Body of pancreas (tissue), 4 donors: ENCODE data around the gene ARVCF. TPM values are rescaled to one million over a fixed set of nuclear protein-coding genes. Genes with fewer than 3 reads are reported as not detected.

Source experiments
- ATAC-seq: fragments of 150-250 bp; one replicate; pipeline ENCODE4 v1.9.1; 2016
- DNase-seq, 4 donors: peaks; one replicate each; pipeline ENCODE4 v3.0.0-alpha.2; 2019
- H3K27ac ChIP-seq, 4 donors: fragments of 200-600 bp; sonication (generic); 1 replicate in 3 of 4; 2 replicates in 1 of 4; pipeline versions ENCODE4 v1.5.1 to v1.6.1; 2016 to 2019; ENCODE audit warnings: mild to moderate bottlenecking in 1 of 4, mixed read lengths in 1 of 4, moderate library complexity in 1 of 4
- H3K27me3 ChIP-seq, 2 donors: fragments of 200-600 bp; sonication (generic); one replicate each; pipeline ENCODE4 v1.6.0; 2016; ENCODE audit warnings: mild to moderate bottlenecking in 1 of 2
- H3K36me3 ChIP-seq, 2 donors: fragments of 200-600 bp; sonication (generic); replicated peaks in 1 of 2; 2 replicates each; pipeline ENCODE4 v1.5.1; 2016; ENCODE audit warnings: low read depth in 2 of 2; ENCODE audit not compliant: insufficient read depth in 1 of 2
- H3K4me1 ChIP-seq: fragments of 200-600 bp; sonication (generic); one replicate; pipeline ENCODE4 v1.6.0; 2016
- H3K4me3 ChIP-seq, 2 donors: fragments of 200-600 bp; sonication (generic); 1 replicate in 1 of 2; 2 replicates in 1 of 2; pipeline ENCODE4 v1.5.1; 2016 to 2019
- H3K9me3 ChIP-seq, 3 donors: fragments of 200-600 bp; sonication (generic); 1 replicate in 2 of 3; 2 replicates in 1 of 3; pipeline ENCODE4 v1.5.1; 2016
- CTCF ChIP-seq, 7 experiments: fragments of 450-650 bp in 4 of 7; fragments of 200-600 bp in 3 of 7; sonication (generic) in 3 of 7; IDR thresholded peaks; one replicate each; pipeline ENCODE4 v1.5.1; 2016 to 2019; ENCODE audit warnings: antibody characterized with exemption in 7 of 7
- POLR2A ChIP-seq, 3 donors: fragments of 450-650 bp; IDR thresholded peaks; one replicate each; pipeline ENCODE4 v1.6.1; 2016; ENCODE audit warnings: antibody characterized with exemption in 3 of 3, mild to moderate bottlenecking in 2 of 3
- WGBS, 2 donors: methylation state at CpG; one replicate each; pipeline ENCODE4 v1.1.5; 2017; 5-methylcytosine and 5-hydroxymethylcytosine counted together
- intact Hi-C: fragments of 100-400 bp; cut with DNase I; formaldehyde crosslinking; loops from one replicate; pipeline ENCODE4 v1.15.1; 2023
- total RNA-seq, 2 donors: library from RNA; depleted of rRNA; stranded (reverse); fragments of >200 nt; gene quantifications; one replicate each; pipeline ENCODE4 v1.1.0, GENCODE V29; 2016

ARVCF gene
- total RNA-seq, 2 donors from 2014 or later = 36.6 to 150 TPM

DNA sequence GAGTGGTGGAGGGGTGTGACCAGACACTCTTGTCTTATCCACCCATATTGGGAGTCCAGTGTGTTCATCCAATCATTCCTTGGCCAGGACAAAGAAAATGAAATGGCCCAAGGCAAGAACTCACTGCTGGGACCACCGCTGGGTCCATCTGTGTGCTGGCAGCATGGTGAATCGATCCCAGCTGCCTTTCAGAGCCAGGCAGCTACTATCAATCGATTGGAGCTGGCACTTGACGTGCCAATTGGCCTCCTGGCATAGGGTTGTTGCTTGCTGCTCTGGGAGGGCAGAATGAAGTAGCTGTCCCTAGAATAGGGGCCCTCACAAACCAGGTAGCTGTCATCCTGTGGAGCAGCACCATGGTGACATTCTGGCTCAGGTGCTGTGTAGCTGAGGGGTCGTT is 1.4 kb upstream of the ARVCF start:
- no peak for ATAC-seq
- H3K4me1 ChIP-seq = peaks cover 44% of the 10 kb centered on the region
- no peaks in the 10 kb centered on the region for H3K27me3 ChIP-seq
- no peak for TF ChIP-seq POLR2A (IDR thresholded peaks at IDR 0.05)
- TF ChIP-seq CTCF (IDR thresholded peaks at IDR 0.05) = no peak
- no peak overlapping the region for H3K27ac ChIP-seq
- H3K36me3 ChIP-seq = no peaks in the 10 kb centered on the region
- intact Hi-C loops = no loop called here
- H3K9me3 ChIP-seq = no peaks in the 10 kb centered on the region
- no peak overlapping the region for H3K4me3 ChIP-seq
- WGBS, 2 donors = 77 to 82% methylated on average over 4 to 5 of the region's 5 CpGs
- DNase-seq = no peak

GRCh38 chr22:20017622-20017958 is 967 bp upstream of the ARVCF start:
- 46 to 48% methylated on average over 9 of the region's 9 CpGs for WGBS, 2 donors
- H3K4me3 ChIP-seq = no peak overlapping the region
- no peaks in the 10 kb centered on the region for H3K27me3 ChIP-seq
- H3K9me3 ChIP-seq = no peaks in the 10 kb centered on the region
- peaks cover 40% of the 10 kb centered on the region for H3K4me1 ChIP-seq
- H3K27ac ChIP-seq = no peak overlapping the region
- no peak for ATAC-seq
- no peak for TF ChIP-seq POLR2A (IDR thresholded peaks at IDR 0.05)
- no peak for TF ChIP-seq CTCF (IDR thresholded peaks at IDR 0.05)
- H3K36me3 ChIP-seq = no peaks in the 10 kb centered on the region
- DNase-seq = no peak
- intact Hi-C loops = no loop called here

GRCh38 chr22:20015971-20016733 is 471 bp downstream of the ARVCF start:
- intact Hi-C loops = no loop called here
- peak overlapping the region; percentile 6 to 67 for H3K4me3 ChIP-seq
- DNase-seq (peak in 3 of 4 donors; percentile 36 to 57 (median 55)), ATAC-seq (peak; percentile 9)
- H3K9me3 ChIP-seq = no peaks in the 10 kb centered on the region
- TF ChIP-seq POLR2A (IDR thresholded peaks at IDR 0.05) (no peak), CTCF (IDR thresholded peaks at IDR 0.05) (no peak)
- H3K27ac ChIP-seq = peak overlapping the region in 2 of 4 donors; percentile 28 to 39
- H3K36me3 ChIP-seq = no peaks in the 10 kb centered on the region
- peaks cover 27% of the 10 kb centered on the region for H3K4me1 ChIP-seq
- 0% methylated on average over 5 to 72 of the region's 101 CpGs for WGBS, 2 donors
- no peaks in the 10 kb centered on the region for H3K27me3 ChIP-seq

- no peak overlapping the region for H3K27ac ChIP-seq
- H3K4me3 ChIP-seq = no peak overlapping the region
- no peaks in the 10 kb centered on the region for H3K9me3 ChIP-seq
- no peak for DNase-seq
- ATAC-seq = no peak
- peaks cover 23% of the 10 kb centered on the region for H3K4me1 ChIP-seq
- WGBS, 2 donors = 54 to 67% methylated on average over 9 of the region's 10 CpGs
- TF ChIP-seq CTCF (IDR thresholded peaks at IDR 0.05) = no peak
- TF ChIP-seq POLR2A (IDR thresholded peaks at IDR 0.05) = no peak
- H3K27me3 ChIP-seq = no peaks in the 10 kb centered on the region
- H3K36me3 ChIP-seq = no peaks in the 10 kb centered on the region
- intact Hi-C loops = no loop called here
These were observed 1.4 kb downstream of the ARVCF start for GRCh38 chr22:20015187-20015625.
